ENCODE measurements around the gene MLEC.

- TF ChIP-seq CREB1 (IDR thresholded peaks at IDR 0.05; ENCODE audit: low read depth) (no peak), EGR1 (IDR thresholded peaks at IDR 0.05) (no peak), EP300 (IDR thresholded peaks at IDR 0.05; ENCODE audit: borderline replicate concordance) (no peak), FOXM1 (IDR thresholded peaks at IDR 0.05; ENCODE audit: borderline replicate concordance, low read depth) (no peak)
These were observed 38.9 kb downstream of the MLEC start, which contains the start of gene ACADS for GRCh38 chr12:120725659-120726509.
